ENCODE data around the gene SHROOM3. TPM values are rescaled to one million over a fixed set of nuclear protein-coding genes. Genes with fewer than 3 reads are reported as not detected.

The SHROOM3 gene
- total and polyA plus RNA-seq, 2 of the 13 experiments (the other 11 are each of a cell fraction or from before 2014, with no cell fraction given) = 0.01 TPM; not detected in 1

- TF ChIP-seq, protein P1, sequence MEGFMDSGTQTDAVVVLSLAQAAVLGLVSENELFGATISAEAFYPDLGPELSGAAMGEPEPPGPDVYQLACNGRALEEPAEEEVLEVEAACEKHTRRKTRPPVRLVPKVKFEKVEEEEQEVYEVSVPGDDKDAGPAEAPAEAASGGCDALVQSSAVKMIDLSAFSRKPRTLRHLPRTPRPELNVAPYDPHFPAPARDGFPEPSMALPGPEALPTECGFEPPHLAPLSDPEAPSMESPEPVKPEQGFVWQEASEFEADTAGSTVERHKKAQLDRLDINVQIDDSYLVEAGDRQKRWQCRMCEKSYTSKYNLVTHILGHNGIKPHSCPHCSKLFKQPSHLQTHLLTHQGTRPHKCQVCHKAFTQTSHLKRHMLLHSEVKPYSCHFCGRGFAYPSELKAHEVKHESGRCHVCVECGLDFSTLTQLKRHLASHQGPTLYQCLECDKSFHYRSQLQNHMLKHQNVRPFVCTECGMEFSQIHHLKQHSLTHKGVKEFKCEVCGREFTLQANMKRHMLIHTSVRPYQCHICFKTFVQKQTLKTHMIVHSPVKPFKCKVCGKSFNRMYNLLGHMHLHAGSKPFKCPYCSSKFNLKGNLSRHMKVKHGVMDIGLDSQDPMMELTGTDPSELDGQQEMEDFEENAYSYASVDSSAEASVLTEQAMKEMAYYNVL (CRISPR knock-in tag; IDR thresholded peaks at IDR 0.05; ENCODE audit: borderline replicate concordance) = no peak
- TF ChIP-seq STAT5B (CRISPR knock-in tag; IDR thresholded peaks at IDR 0.05) = no peak
- TF ChIP-seq ZNF556 (CRISPR knock-in tag; IDR thresholded peaks at IDR 0.05; ENCODE audit: borderline replicate concordance) = no peak
- TF ChIP-seq ZBTB21 (CRISPR knock-in tag; IDR thresholded peaks at IDR 0.05) = no peak
- no peak for TF ChIP-seq HNF1A (IDR thresholded peaks at IDR 0.05; ENCODE audit: low read depth)
- no peak for TF ChIP-seq HNF1A (CRISPR knock-in tag; IDR thresholded peaks at IDR 0.05; ENCODE audit: borderline replicate concordance)
- TF ChIP-seq SNAI1 (CRISPR knock-in tag; IDR thresholded peaks at IDR 0.05; ENCODE audit: borderline replicate concordance) = no peak
Measured at GRCh38 chr4:76594173-76594572, 159.1 kb downstream of the SHROOM3 start (continued).

GRCh38 chr4:76595435-76595834, 160.4 kb downstream of the SHROOM3 start:
- H3K27ac ChIP-seq (ENCODE audit: extremely low read length, insufficient read depth, low read length) = no peak overlapping the region
- H3K27me3 ChIP-seq (ENCODE audit: control insufficient read depth in 1 of 2, insufficient read depth in 2 of 2, low read length in 2 of 2) = no peaks in the 10 kb centered on the region
- BruUV-seq (replicated peaks) = no TSS peak
- intact Hi-C loops (cut with micrococcal nuclease; ENCODE audit: unreplicated experiment) (no loop called here), in situ Hi-C loops (cut with HindIII; ENCODE audit: extremely low pct_ligation_motif_present, low pct_unique_long_range_greater_than_20kb) (no loop called here)
- H3K9ac ChIP-seq (ENCODE audit: insufficient read depth, low read depth, low read length) = no peak overlapping the region
- ATAC-seq (no peak), FAIRE-seq (no peak), DNase-seq (ENCODE audit: low spot score) (no peak)
- TF ChIP-seq SRF (IDR thresholded peaks at IDR 0.05; ENCODE audit: low read depth, low read length) (no peak), TIGD3 (CRISPR knock-in tag; IDR thresholded peaks at IDR 0.05; ENCODE audit: borderline replicate concordance) (no peak), MAFG (CRISPR knock-in tag; IDR thresholded peaks at IDR 0.05) (no peak), SP140L (CRISPR knock-in tag; IDR thresholded peaks at IDR 0.05; ENCODE audit: borderline replicate concordance) (no peak)
- TF ChIP-seq, protein P2, sequence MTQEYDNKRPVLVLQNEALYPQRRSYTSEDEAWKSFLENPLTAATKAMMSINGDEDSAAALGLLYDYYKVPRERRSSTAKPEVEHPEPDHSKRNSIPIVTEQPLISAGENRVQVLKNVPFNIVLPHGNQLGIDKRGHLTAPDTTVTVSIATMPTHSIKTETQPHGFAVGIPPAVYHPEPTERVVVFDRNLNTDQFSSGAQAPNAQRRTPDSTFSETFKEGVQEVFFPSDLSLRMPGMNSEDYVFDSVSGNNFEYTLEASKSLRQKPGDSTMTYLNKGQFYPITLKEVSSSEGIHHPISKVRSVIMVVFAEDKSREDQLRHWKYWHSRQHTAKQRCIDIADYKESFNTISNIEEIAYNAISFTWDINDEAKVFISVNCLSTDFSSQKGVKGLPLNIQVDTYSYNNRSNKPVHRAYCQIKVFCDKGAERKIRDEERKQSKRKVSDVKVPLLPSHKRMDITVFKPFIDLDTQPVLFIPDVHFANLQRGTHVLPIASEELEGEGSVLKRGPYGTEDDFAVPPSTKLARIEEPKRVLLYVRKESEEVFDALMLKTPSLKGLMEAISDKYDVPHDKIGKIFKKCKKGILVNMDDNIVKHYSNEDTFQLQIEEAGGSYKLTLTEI (CRISPR knock-in tag; conservative IDR thresholded peaks at IDR 0.05) = no peak
- no peaks in the 10 kb centered on the region for H3K79me2 ChIP-seq (ENCODE audit: insufficient read depth, low read length)
- no peaks in the 10 kb centered on the region for H3K36me3 ChIP-seq (replicated peaks in 1 of 2; ENCODE audit: control insufficient read depth in 1 of 2, insufficient read depth in 2 of 2, low read length in 2 of 2)
- H4K20me1 ChIP-seq (ENCODE audit: insufficient read depth, low read length) = no peaks in the 10 kb centered on the region
- no peaks in the 10 kb centered on the region for H3K9me3 ChIP-seq (ENCODE audit: low read length)
- no peak overlapping the region for H3K4me2 ChIP-seq (ENCODE audit: low read depth, low read length)
- 24% methylated on average over 1 of the region's 1 CpG for WGBS (ENCODE audit: low lambda C conversion rate)
- ChIA-PET POLR2A (no interaction called here), CTCF (ENCODE audit: low intra/inter-chr PET ratio, low total read pairs) (no interaction called here)
- H3K4me3 ChIP-seq (replicated peaks in 1 of 3; ENCODE audit: insufficient read depth in 1 of 3, low read depth in 2 of 3, low read length in 3 of 3) = no peak overlapping the region
- H2AFZ ChIP-seq (ENCODE audit: low read length) = no peak overlapping the region
- H3K4me1 ChIP-seq (ENCODE audit: insufficient read depth, low read length) = no peaks in the 10 kb centered on the region

Measured in HepG2 (cell line).